VCaP (cell line): ENCODE measurements around the gene NOP9.

ENCODE experiments used
- H3K27ac ChIP-seq: fragments of 450-650 bp; 2 replicates; pipeline ENCODE4 v1.5.1; 2017
- TF ChIP-seq, protein P1 (sequence below): fragments of 450-650 bp; conservative IDR thresholded peaks from 2 replicates; pipeline ENCODE4 v1.5.1; 2017; ENCODE audit warnings: mild to moderate bottlenecking, moderate library complexity

The NOP9 gene

DNA sequence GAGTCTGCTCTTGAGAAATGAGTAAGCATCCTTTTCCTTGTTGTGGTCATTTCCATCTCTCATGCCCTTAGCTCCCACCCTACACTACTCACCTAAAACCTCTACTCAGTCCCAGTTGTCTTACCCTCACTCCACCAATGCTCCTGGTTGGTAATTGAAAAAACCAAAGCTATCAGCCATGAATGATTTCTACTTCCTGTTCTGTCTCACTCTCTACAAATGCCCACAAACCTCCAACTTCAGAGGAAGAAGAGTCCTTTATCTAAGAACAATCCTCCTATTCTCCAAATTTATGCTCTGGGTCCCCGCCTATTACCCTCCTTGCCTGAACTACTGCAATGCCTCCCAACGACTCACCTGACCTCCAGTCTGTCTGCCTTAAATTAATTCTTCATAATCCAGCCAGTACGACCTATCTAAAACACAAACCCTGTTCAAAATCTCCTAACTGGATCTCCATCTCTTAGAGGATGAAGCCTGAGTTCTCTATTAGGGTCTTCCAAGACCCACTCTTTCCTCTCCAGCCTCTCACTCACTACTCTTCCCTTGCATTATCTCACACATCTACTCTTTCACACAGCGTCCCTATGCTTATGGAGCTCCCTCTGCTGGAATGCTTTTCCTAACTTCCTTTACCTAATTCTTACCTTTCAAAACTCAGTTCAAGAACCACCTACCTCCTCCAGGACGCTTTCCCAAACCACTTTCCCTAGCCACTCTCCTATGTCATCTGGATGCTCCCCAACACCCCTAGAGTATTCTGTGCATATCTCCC lies 2.3 kb upstream of the NOP9 start:
- TF ChIP-seq, protein P1, sequence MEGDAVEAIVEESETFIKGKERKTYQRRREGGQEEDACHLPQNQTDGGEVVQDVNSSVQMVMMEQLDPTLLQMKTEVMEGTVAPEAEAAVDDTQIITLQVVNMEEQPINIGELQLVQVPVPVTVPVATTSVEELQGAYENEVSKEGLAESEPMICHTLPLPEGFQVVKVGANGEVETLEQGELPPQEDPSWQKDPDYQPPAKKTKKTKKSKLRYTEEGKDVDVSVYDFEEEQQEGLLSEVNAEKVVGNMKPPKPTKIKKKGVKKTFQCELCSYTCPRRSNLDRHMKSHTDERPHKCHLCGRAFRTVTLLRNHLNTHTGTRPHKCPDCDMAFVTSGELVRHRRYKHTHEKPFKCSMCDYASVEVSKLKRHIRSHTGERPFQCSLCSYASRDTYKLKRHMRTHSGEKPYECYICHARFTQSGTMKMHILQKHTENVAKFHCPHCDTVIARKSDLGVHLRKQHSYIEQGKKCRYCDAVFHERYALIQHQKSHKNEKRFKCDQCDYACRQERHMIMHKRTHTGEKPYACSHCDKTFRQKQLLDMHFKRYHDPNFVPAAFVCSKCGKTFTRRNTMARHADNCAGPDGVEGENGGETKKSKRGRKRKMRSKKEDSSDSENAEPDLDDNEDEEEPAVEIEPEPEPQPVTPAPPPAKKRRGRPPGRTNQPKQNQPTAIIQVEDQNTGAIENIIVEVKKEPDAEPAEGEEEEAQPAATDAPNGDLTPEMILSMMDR: peak; percentile 60
- no peak overlapping the region; the same call in 1 of the 2 replicates for H3K27ac ChIP-seq

DNA sequence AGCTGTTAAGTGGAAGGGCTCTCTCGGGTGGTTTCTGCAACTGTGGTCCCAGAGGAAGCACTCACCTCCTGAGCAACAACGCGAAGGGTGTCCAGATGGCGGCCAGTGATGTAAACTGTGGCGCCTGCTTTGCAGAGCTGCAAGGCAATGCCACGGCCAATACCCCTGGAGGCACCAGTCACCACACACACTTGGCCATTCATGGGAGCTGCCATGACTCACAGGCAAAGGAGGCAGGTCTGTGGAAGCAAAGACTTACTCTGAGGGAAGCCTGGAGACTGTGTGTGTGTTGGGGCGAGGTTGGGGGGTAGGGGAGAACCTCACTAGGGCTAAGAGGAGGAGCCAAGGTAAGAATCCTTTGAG lies 777 bp upstream of the NOP9 start:
- peak overlapping the region; percentile 84 for H3K27ac ChIP-seq
- TF ChIP-seq, protein P1: no peak

DNA sequence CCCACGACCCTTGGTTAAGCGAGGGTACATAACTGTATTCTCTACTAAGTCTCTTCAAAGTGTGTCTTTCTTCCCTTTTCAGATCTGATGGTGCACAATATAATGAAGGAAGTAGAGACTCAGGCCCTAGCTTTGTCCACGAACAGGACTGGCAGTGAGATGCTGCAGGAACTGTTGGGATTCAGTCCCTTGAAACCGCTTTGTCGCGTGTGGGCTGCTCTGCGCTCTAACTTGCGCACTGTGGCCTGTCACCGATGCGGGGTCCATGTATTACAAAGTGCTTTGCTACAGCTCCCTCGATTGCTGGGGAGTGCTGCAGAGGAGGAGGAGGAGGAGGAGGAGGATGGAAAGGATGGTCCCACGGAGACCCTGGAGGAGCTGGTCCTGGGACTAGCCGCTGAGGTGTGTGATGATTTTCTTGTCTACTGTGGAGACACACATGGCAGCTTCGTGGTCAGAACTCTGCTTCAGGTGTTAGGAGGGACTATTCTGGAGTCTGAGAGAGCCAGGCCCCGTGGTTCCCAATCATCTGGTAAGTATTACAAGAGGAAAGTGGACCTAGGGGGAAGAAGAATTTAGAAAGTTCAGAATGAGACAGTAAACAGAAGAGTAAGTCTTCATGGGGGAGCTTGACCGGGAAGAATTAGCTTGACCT lies 803 bp downstream of the NOP9 start:
- TF ChIP-seq, protein P1: no peak
- peak overlapping the region; percentile 84 for H3K27ac ChIP-seq

DNA sequence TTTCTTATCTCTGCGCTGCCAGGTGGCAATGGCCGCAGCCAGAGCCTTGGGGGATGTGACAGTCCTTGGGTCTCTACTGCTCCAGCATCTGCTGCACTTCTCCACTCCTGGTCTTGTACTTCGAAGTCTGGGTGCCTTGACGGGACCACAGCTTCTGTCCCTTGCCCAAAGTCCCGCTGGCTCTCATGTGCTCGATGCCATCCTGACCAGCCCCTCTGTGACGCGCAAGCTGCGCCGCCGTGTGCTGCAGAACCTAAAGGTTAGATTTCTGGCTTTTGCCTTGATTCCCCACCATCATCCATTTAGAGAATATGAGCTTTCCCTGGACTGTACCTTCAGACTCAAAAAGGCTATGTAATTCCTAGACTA lies 4.4 kb downstream of the NOP9 start:
- TF ChIP-seq, protein P1: no peak
- no peak overlapping the region for H3K27ac ChIP-seq

DNA sequence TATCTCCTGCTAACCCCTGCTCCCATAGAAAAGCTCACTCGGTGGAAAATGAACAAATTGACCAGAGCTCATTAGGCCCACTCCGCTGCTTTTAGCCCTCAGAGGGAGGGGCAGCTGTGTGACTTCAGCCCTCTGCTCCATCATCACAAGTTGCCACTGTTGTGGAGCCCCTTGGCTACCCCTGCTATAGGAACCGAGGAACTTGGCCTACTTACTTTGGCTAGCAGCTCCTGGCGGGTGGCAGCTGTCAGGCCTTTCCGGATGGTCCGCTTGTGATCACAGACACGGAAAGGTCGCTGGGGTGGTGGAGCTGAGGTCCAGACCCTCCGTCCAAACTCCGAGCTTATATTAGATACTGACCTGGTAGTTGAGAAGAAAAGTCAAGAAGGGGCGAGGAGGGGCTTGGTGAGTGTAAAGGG lies 7.5 kb downstream of the NOP9 start:
- TF ChIP-seq, protein P1: no peak

DNA sequence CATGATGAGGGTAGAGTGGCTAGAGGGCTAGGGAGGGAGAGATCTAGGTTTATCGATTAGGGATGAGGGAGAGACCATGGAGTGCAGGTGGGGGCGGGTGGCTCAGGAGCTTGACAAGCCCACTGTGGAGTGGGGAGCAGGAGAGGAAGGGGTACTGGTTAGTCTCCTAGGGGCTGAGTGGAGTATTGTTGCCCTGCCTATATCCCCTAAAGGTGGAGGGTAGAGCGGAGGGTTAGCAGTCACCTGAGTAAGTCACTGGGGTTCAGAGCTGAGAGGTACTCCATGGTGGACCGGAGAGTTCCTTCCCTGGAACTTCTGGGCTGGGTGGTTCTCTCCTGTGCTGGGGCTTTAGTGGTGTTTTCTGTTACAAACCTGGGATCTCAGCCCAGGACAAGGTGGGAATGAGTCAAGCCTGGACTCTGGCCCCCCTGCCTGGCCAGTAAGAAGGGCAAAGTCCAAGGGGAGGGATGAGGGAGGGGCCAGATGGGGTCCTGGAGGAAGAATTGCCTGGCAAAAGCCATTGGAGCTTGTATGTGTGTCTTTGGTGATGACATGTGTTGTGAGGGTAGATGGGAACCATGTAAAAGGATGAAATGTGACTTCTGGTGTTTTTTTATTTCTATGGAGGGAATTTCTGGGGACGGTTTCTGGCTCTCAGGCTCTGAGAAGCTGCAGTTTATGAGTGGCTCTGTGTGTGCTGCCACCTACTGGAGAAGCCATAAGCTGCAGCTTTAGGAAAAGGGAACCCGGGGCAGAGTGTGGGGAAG lies 8.1 kb downstream of the NOP9 start, which contains the start of gene CIDEB:
Gene CIDEB, minus strand, starts transcription at position 403 of the 767 bp plus-strand sequence. Its CDS starts 119 bp downstream, at position 284.
- no peak within 1 kb of the TSS for H3K27ac ChIP-seq
- TF ChIP-seq, protein P1: peak; percentile 97

More for the DNA sequence above, 7.5 kb downstream of the NOP9 start:
- no peak overlapping the region for H3K27ac ChIP-seq
